Retina (tissue), 1 donor: ENCODE measurements around the gene GRIN2A.
"Not testable (repeated sequence)": the region's sequence is repeated elsewhere in the genome, so short reads cannot be mapped to it uniquely, and the experiment has no call there.

ENCODE experiments used
- DNase-seq: peaks from one replicate; pipeline ENCODE4 v3.0.0-alpha.2; 2016

GRIN2A gene

DNA sequence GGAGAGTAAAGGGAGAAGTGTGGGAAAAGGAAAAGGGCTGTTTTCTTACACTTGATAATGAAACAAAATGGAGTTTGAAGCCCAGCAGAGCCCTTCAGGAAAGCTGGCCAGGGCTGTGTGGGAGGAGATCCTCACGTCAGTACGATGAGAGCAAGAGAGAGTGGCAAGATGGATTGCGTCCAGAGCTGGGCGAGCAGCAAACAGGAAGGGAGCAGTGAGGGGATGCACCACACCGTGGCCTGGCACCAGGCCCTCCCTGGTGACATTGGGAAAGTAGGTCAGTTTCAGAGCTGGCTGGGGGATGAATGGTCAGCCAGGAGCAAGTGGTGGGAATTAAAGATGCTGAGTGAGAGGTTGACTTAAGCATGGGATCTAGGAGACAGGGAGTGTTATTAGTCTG, 273.6 kb downstream of the GRIN2A start:
- DNase-seq = peak; percentile 21

DNA sequence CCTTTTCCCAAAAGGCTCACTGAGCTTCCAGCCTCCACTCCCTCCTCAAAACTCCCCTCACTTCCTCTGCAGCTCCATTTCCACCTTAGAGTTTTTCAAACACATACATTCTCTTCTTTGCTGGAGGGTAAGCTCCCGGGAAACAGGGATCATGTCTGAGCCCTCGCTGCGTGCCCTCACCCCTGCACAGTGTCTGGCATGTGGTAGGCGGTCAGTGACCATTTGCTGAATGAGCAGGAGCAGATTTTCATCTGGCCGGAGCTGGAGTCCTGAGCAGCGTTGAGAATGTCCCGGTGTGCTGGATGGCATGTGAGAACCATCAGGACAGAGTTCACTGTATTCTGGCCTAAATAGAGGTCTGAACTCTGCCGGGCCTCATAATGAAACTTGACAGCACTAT, 274.5 kb downstream of the GRIN2A start:
- peak; percentile 30 for DNase-seq

DNA sequence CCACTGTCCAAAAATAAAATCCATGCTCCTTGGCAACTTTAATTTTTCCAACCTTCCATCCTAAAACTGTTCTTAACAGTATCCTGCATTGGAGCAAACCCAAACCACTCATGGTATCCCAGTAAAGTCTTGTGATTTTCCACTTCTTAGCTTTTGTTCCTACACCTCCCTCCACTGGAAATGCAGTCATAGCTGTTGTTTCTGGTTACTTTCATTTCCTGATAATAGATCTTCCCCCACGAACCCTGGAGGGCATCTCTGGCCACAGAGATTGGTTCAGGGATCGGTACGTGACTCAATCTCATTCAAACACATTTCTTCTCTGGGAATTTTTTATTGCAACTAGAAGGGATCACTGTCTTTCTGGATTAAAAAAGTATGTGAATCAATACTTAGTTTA, 276.0 kb downstream of the GRIN2A start:
- DNase-seq = no peak

DNA sequence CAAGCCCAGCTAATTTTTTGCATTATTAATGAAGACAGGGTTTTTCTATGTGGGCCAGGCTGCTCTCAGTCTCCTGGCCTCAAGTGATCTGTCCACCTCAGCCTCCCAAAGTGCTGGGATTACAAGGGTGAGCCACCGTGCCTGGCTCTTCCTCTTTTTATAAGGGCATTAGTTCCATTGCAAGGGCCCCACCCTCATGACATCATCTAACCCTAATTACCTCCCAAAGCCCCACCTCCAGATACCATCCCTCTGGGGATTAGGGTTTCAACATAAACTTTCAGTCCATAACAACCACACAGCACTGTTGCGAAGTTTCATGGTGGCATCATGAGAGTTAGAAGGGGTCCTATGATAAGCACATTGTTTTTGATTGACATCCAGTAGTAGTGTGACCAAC, 277.7 kb downstream of the GRIN2A start:
- no peak for DNase-seq

DNA sequence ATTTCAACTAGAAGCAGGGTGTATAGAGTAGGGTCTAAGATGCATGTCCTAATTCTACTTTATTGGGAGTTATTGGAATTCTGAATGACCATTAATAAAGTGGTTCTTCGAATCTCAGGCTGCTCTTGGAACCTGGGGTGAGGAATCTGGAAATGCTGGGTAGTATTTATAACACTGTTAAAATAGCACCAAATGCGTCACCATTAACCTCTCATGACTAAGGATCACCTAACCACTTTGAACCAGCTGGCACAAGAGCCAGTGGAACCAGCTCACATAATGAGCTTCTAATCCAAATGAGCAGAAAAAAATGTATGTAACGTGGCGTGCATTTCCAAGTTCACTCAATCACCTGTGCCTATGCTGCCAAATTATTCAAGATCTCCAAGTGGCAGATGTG, 281.7 kb downstream of the GRIN2A start:
- DNase-seq = no peak

DNA sequence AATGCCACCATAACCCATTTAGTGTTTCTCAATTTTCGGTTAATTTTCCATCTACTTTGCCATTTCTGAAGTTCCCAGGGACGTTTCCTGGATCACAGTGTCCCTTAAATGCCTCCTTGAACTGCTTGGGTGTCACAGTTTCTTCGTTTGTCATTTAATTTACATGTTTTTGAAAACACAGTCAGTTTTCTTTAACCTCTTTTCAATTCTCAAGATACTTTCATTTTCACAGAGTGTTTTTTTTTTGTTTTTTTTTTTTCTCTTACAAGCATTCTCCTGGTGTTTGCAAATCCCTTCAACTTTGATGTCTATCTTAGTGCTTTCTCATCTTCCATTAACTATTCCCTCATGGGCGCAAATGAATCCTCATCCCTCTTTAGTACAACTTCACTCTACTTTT, 283.7 kb downstream of the GRIN2A start:
- no peak for DNase-seq

DNA sequence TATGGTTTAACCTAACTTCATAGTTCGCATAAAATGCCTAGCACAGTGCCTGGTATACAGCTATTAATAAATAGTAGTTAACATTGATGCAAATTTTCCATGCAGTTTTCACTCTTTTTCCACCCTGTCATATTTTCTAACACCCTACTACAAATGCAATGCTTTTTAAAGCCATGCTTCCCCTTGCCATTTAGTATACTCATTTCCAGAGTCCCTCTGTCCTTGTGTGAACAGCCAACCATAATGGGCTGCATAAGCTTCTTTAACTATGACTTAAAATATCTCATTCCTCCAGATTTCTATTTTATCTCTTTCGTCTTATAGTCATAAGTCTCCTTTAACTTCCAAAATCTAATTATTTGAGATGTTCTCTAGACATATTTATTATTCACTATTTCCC, 284.1 kb downstream of the GRIN2A start:
- DNase-seq = no peak

DNA sequence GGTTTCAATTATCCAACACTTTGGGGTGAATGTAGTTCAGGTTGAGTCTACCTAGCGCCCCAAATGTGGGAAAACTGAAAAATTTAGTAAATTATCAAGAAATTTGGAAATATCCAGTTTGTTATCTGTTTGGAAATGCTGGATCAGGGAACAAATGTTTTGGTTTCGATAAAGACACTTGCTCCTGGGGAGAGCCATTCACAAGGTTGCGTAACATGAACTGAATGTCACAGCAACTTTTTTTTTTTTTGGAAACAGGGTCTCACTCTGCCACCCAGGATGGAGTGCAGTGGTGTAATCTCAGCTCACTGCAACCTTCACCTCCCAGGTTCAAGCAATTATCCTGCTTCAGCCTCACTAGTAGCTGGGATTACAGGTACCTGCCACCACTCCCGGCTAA, 286.4 kb downstream of the GRIN2A start:
- no peak for DNase-seq

DNA sequence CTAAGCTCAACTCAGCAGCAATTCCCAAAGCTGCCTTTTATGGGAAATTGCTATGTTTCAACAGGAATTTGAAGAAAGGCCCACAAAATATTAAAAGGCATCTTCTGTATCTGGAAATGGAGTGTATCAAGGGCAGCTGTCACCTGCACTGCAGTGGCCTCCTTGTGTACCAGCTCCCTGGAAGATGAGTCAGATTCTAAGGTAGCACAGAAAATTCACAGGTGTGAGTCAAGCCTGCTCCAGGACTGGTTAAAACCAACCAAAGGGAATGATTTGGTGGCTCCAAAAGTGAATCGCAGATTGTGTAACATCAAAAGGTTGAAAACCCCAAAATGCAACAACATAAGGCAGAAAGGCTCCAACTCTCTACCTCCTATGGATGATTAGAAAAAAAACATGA, 296.4 kb downstream of the GRIN2A start:
- no peak for DNase-seq

DNA sequence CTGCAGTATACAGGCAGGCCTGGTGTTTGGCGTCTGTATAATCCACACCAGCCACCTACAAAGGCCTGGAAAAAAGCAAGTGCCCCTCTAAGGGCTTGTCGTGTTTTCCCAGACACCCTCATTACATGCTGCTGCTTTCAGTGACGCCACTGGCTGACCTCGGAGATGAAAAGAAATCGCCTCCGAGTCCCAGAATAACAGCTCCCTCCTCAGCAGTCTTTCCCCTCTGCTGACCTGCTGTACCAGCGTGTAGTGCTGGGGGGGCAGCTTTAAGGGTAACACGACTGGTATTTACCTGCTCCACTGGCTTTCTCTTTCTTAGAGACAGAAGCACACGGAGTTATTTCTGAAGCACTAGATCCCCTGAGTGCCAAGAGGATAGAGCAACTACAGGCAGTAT, 296.8 kb downstream of the GRIN2A start:
- peak; percentile 59 for DNase-seq

DNA sequence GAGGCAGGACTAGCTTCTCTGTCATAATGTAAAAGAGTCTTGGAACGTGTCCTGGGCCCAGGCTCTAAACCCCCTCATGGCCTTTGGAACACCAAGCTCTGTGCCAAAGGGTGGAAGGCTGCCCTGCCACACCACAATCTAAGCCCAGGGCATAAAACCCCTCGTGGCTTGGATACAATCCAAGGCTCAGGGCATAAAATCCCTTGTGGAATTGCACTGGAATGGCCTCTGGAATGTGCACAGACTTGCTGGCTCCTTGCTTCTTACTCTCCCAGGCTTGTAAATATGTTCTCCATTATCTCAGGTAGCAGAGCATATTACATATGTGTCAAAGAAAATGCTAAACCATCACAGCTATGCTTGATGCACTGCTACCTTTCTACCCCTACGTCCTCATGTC, 306.2 kb downstream of the GRIN2A start:
- DNase-seq = not testable (repeated sequence)

DNA sequence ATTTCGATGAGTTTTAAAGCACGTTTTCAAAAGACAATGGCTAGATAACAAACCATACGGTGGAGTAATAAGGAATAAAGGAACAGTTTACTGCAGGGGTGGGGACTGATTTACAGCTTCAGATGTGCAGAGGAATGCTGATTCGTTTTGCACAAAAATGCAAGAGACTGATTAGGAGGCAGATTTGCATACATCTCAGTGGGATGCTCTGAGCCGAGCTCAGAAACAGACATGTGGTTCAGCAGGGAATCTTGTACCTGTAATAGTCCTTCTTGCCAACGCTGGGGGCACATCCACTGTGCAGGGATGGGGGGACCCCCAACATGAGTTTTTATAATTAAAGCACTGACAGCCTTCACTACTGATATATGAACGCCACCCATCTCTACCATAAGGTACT, 308.0 kb downstream of the GRIN2A start:
- no peak for DNase-seq

DNA sequence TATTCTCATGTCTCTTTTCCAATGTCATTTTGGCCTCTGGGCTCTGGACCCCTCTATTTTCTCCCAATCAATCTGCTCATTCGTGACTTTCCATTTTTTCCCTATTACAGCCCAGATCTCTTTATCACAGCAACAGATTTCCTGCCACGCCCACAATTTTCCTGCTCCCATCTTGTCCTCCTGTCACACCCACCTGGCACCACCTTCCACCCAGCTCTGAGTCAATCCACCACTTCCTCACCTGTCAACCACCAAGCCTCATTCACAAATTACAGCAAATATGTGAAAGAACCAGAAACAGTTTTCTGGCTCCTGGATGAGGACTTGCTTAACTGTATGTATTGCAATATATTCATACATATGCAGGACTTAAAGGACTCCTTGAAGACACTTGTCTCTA, 311.3 kb downstream of the GRIN2A start:
- no peak for DNase-seq

DNA sequence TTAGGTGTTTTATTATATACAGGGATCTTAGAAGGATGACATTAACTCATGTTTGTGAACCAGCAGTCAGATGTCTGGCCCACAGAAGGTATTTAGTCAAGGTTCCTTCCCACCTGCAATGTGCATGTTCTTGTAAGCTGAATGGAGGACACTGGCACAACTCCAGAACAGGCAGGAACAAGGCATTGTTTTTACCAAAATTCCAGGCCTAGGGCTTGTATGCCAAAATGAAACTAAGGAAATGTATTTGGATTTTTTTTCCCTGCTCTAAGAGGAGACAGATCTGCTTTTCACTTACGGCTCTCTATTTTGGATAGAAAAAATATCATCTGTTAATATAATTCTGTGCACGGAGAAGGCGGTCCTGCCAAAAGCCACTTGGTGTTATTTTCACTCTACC, 312.5 kb downstream of the GRIN2A start:
- DNase-seq = no peak

DNA sequence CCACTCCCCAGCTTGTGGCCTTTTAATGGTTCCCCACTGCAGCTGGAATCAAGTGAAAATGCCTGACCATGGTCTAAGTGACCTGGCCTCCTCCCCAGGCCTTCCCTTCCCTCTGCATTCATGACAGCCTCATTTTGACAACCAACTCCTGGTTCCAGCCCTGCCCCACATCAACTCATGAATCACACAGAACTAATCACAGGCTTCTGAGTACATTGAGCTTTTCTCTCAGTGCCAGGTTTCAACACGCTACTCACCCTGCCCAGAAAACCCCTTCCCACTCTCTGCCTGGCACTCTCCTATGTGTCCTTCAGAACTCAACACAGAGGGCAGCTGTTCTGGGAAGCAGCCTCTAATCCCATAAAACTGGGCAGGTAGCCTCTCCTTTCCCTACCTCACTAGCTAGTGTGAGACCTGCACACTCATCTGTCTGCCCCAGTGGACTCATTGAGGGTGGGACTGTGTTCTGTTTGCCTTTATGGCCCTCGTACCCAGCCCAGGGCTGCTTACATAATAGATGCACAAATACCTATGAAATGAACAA, 313.6 kb downstream of the GRIN2A start:
- DNase-seq = no peak

DNA sequence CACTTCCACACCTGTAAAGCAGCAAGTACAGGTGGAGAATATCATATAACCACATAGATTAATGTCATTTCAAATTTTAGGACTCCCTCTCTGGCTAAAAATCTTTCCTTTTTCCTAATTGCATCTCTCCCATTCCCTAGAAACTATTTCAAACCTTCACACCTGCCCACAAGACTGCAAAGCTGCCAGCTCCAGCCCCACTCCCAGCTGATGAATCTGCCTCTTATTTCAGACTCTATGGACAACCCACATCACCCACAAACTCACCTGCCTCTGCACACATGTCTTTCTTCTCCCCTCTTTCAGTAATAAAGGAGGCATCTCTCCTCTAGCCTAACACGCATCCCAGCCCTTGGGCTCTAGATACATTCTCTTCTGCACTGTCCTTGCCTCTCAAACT, 315.1 kb downstream of the GRIN2A start:
- DNase-seq = no peak

DNA sequence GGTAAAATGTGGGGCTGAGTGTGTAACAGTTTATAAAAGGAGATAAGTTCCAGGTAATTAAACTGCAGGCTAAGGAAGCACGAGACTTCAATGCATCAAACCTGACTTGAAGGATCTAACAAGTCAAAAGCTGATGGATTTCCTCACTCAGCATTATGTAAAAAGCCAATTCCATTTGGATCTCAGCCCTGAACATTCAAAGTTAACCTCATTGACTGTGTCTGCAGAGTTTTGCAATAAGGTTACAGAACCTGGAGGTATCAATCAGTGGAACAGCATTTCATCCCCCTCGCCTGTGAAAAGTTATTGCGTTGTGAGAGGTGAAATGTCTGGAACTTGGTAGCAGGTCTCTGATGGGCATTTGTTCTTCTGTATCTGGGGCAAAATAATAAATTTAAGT, 317.8 kb downstream of the GRIN2A start:
- no peak for DNase-seq

DNA sequence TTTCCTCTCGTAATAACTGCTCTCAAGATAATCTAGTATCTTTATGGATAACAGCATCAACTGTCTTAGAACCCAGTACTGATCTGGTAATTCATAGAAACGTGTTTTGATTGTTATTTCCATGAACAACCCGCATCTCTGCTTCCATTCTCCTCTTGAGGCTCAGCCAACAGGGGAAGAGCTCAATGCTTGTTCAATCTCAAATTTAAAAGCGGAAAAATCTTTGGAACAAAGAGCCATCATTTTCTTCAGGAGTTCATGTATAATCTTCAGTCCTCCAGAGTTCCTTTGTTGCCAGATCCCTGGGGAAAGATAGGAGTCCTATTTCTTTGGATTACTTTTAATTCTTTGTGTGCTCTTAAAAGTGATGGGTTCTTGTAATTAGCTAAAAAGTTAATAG, 319.9 kb downstream of the GRIN2A start:
- DNase-seq = no peak

DNA sequence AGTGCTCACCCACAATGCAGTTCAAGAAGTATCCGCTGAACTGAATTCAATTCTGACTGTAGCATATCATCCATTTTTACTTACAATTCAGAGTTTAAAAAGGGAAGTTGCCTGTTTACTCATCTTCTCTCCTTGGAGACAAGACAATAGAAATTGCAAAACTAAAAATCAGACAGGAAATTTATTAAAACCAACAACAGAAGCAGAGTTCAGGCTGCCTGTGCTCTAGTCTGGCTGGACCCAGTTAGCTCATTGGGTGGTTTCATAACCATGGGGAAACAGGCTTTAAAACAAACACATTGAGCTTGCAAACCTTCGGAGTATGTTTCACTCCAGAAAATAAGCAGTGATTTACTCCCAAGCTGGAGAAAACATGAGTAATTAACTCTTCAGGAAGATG, 321.4 kb downstream of the GRIN2A start:
- no peak for DNase-seq

DNA sequence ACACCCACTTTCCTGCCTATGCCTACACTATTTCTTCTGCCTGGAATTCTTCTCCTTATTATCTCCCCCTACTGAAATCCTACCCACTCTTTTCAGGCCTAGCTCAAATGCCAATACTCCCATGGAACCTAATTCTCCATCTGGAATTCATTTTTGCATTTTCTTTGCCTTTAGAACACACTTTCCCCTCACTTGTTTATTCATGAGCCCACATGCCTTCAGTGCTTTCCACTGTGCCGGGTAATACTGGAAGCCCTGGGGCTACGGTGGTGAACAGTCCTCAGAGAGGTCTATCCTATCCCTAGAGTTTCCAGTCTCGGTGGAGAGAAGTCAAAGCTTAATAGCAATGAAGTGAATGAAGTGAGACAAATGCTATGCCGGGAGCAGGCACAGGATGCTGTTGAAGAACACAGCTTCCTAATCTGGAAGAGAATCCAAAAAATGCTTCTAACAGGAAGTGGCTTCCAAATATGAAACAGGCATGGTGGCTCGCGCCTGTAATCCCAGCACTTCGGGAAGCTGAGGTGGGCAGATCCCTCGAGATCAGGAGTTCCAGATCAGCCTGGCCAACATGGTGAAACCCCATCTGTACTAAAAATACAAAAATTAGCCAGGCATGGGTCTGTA, 322.4 kb downstream of the GRIN2A start:
- DNase-seq = no peak

DNA sequence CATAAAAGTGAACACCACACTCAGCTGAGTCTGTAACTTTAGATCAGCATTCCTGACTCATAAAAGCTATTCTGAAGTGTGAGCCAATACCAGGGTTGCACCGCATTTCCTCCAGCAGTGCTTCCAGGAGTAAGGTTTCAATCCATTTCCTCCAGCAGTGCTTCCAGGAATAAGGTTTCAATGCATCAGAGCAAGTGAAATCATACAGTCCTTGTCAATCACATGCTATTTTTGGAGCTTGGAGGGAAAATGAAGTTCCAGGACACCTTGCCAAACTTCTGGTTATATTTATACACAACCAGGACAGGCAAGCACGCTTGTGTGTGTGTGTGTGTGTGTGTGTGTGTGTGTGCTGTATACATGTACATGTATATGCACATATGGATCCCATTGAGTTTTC, 327.6 kb downstream of the GRIN2A start:
- DNase-seq = no peak

DNA sequence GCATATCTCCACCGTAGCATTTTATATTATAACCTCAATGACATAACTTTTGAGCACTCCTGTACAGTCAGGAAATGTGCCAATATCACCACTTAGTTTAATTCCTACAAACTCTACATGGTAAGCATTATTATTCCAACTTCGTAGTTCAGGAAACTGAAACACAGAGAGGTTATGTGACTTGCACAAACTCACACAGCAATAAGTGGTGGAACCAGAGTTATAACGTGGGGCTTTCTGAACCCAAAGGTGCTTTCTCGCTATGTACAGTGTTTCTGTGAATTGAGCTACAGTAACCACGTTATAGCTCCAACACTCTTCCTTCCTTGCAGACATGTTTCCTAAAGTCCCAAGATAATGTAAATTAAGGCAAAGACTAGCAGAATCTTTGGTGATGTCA, 330.2 kb downstream of the GRIN2A start:
- no peak for DNase-seq

DNA sequence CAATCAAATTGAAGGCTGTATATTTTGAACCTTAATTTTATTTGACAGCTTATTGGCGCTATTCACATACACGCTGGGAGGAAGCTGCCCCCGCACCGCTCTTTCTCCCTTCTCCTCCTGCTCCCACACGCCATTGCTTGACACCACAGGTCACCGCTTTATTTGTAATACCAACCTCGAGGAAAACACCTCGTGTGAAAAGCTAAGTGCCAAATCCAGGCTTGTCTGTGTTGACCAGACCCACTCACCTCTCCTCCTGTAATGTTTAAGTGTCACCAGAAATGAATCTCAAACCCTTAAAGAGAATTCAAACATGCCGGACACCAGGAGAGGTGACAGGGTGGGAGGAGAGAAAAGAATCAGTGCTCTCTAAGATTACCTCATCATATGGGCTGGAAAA, 331.4 kb downstream of the GRIN2A start:
- DNase-seq = peak; percentile 58

DNA sequence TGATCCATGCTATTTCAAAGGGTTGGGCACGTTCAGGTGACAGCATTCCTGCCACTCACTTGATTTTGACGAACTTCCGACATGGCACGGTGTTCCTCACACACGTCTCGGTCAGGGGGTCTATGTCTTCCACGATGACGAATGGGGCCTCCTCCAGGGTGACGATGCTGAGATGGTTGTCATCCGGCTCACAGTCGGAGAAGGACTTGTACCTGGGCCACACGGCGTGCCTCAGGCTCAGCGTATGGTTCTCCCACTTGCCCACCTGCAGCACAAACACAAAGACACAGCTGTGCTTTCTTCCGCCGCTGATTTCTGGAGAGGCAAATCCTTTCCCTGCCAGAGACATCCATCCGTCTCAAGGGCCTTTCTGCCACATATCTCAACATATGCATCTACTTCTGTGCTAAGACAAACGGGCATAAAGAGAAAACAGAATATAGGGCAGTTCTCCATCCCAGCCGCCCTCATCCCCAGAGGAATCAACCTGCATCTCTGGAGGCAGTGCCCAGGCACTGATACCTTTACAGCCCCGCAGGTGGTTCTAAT, 332.5 kb downstream of the GRIN2A start:
- DNase-seq = peak; percentile 35

DNA sequence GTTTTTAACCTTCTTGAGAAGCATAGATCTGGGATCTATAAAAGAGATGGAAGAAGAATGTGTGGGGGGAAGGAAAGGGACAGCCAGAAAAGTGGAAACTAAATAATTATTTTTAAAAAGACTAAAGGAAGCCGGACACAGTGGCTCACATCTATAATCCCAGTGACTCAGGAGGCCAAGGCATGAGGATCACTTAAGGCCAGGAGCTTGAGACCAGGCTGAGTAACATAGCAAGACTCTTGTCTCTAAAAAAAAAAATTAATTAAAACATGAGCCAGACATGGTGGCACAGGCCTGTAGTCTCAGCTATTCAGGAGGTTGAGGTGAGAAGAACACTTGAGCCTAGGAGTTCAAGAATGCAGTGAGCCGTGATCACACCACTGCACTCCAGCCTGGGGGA, 335.1 kb downstream of the GRIN2A start:
- no peak for DNase-seq
